Left ventricle myocardium superior (tissue), 1 donor: ENCODE results near the gene TRIM75. TPM values are rescaled to one million over a fixed set of nuclear protein-coding genes. Genes with fewer than 3 reads are reported as not detected.
A peak's percentile ranks its signal among the peaks of the same experiment; 100 is the strongest.
"Not testable (repeated sequence)": the region's sequence is repeated elsewhere in the genome, so short reads cannot be mapped to it uniquely, and the experiment has no call there.

Experiments
- ATAC-seq: fragments of 200-7000 bp; cut with Tn5 transposase; one replicate; pipeline ENCODE4 v1.9.1; 2020; ENCODE audit warnings: mild to moderate bottlenecking, moderate library complexity
- DNase-seq: peaks from one replicate; pipeline ENCODE4 v3.0.0-alpha.2; 2020
- intact Hi-C: fragments of 100-400 bp; cut with micrococcal nuclease; formaldehyde crosslinking; loops from one replicate; pipeline ENCODE4 v1.11.0; 2022
- total RNA-seq: library from RNA; stranded (reverse); fragmentation: NEBNext Ultra II Directional; extraction: Animal tissue kit (Norgen Biotek cat#: 25700); gene quantifications from one replicate; pipeline ENCODE4 v1.2.1, GENCODE V29; 2021
- donor health status: DM: no; HTN: yes; CAD: no; lungs with severe emphysema.

Gene TRIM75
- total RNA-seq, 1 donor from 2014 or later, result not detected

DNA sequence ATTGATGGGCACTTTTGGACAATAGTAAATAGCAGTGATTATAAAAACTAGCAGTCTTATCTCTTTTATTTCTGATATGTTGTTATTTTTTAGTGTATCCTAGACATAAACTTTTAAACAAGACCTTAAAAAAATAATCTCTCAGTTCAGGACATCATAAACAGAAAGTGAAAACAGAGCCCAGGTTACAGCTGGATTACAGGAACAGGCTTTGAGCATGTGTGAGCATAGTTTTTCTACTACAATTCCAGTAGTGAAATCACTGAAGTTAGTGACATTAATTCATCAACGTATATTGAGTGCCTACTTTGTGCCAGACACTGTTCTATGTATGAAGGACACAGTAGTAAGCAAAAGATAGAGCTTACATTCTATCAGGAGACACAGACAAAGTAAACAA is 16.9 kb downstream of the TRIM75 start:
- ATAC-seq, result no peak
- no peak for DNase-seq
- intact Hi-C loops, result no loop called here

DNA sequence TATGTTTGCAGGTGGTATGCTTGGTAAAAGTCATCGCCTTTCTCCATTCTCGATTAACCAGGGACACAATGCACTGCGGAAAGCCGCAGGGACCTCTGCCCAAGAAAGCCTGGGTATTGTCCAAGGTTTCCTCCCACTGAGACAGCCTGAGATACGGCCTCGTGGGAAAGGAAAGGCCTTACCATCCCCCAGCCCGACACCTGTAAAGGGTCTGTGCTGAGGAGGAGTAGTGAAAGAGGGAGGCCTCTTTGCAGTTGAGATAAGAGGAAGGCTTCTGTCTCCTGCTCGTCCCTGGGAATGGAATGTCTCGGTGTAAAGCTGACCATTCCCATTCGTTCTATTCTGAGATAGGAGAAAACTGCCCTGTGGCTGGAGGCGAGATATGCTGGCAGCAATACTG is 19.7 kb downstream of the TRIM75 start:
- DNase-seq, ATAC-seq: not testable (repeated sequence)

DNA sequence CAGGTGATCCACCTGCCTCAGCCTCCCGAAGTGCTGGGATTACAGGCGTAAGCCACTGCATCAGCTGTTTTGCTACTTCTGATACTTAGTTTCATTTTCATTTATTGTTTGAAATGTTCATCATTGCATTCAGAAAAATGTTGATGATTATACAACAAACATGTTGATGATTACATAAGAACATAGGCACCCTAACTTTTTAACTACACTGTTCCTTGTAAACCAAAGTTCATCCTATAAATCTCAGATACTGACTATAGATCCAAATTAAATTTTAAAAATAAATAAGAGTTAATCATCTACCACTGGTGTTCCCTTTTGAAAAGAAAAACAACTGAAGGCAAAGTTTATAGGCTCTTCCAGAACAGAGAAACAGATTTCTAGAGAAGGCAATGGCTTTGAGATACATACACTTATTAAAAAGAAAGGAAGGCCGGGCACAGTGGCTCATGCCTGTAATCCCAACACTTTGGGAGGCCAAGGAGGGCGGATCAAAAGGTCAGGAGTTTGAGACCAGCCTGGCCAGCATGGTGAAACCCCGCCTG is 23.4 kb downstream of the TRIM75 start:
- ATAC-seq (no peak), DNase-seq (no peak)
- intact Hi-C loops, result no loop called here

More for the DNA sequence above, 19.7 kb downstream of the TRIM75 start:
- intact Hi-C loops, result not testable (repeated sequence)

DNA sequence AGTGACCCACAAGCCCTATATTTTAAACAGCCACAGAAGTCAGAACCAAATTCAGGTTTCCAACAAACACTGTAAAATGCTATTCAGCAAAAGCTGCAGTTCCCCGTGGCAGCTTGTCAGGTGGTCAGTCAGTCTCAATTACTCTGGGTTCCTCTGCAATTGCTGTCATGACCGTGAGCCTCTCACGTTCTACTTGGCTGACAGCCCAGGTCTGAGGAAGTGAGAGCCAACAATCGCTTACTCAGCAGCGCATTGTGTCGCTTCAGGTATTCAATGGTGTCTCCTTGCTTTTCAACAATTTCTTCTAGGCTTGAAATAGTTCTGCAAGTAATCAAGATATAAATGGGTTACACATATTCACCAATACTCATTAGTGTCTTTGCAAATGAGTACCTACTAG is 25.8 kb downstream of the TRIM75 start:
- ATAC-seq, result peak; percentile 77
- intact Hi-C loops, result no loop called here
- peak; percentile 57 for DNase-seq

DNA sequence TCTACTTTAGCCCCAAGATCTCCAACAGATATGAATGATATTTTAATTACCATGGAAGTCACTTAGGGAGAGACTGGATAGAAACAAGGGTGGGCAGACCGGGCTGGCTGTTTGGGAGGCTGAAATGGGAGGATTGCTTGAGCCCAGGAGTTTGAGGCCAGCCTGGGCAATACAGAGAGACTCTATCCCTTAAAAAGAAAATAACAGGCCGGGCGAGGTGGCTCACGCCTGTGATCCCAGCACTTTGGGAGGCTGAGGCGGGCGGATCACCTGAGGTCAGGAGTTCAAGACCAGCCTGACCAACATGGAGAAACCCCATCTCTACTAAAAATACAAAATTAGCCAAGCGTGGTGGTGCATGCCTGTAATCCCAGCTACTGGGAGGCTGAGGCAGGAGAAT is 31.1 kb downstream of the TRIM75 start:
- intact Hi-C loops, DNase-seq, ATAC-seq: not testable (repeated sequence)

DNA sequence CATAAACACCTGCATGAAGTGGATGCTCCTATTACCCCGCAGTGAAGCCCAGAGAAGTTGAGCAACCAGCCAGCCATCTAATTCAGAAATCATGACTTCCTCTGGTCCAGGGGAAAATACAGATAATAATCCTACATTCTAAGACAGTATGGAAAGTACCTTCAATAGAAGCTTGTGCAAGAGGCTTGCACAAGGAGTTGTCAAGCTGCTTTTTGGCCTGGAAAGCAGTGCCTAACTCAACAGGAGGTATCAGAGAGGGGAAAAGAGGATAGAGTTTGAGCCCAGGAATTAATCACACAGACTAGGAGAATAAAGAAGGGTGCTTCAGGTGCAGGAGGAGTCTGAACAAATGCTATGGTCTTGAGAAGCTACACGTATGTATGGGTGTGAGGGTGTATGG is 32.3 kb downstream of the TRIM75 start:
- ATAC-seq, result no peak
- intact Hi-C loops, result no loop called here
- DNase-seq, result no peak

DNA sequence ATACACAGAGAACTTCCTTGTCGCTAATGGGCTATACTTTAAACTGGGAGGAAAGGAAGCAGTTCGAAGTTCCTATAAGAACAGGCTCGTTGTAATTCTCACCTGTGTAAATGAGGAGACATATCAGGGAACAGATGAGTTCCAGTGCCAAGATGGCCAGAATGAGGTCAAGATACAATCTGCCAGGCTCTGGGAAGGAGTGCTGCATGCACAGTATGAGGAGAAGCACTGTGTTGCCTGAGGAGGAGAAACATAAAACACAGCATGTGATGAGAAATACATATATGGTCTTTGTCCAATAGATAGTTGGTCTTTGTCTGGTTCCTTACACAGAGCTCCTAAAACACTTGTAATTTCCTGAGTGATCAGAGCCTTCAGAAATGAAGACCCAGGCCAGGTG is 34.7 kb downstream of the TRIM75 start:
- intact Hi-C loops, result no loop called here
- no peak for ATAC-seq
- DNase-seq, result no peak

DNA sequence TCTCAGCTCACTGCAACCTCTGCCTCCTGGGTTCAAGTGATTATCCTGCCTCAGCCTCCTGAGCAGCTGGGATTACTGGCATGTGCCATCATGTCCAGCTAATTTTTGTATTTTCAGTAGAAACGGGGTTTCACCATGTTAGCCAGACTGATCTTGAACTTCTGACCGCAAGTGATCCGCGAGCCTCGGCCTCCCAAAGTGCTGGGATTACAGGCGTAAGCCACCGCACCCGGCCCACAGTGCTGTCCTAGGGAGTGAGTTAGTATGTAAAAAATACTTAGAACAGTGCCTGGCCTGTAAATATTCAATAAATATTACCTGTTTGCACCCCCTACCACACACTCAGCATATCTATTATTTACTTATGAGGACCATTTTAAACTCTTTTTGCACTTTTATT is 38.5 kb downstream of the TRIM75 start:
- ATAC-seq, DNase-seq, intact Hi-C loops: not testable (repeated sequence)

DNA sequence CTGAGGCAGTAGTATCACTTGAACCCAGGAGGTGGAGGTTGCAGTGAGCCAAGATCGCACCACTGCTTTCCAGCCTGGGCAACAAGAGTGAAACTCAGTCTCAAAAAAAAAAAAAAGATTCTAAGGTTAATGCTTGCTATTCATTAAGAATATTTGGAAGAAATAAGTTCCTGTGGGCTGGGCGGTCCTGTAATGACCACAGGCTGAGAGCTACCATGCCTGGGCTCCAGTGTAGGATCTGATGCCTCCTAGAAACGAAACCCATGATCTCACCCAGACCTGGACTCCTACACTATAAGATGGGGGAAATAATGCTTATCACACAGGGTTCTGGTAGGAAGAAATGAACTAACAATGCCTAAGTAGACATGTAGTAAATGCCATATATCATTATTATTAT is 41.2 kb downstream of the TRIM75 start:
- intact Hi-C loops, result no loop called here
- ATAC-seq (no peak), DNase-seq (no peak)

DNA sequence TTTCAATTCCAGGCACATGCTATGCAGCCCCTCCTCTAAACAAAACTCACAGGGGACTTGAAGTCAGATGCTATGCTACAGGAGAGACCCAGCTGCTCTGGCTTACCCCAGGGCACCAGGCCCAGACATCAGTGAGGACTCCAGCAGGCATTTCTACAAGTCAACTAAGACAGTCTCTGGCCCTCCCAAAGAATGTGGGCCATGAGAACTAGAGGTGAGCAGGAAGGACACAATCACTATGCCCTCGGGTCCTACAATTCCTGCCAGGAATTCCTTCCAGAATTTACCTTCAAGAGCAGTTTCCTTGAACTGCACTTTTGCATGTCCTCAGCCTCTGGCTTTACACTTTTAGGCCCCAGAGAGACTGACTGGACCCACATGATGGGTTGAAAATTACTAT is 41.6 kb downstream of the TRIM75 start:
- no peak for DNase-seq
- intact Hi-C loops, result no loop called here
- no peak for ATAC-seq

DNA sequence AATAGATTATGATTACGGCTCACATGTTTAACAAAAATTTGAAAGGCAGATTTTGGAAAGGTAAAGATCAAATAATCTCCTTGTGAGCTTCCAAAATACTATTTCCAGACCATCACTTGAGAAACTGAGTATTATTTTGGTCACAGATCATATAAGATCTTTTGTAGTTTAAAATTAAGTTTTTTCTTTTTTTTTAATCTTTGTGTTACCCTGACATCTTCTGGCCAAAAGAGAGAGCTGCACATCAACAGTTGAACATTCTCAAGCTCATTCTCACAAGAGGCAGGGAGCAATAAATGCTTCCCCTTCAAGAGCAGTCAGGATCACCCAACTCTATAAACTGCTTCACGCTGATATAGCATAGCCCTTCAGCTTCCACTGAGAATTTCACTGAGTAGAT is 43.1 kb downstream of the TRIM75 start:
- DNase-seq (no peak), ATAC-seq (no peak)
- intact Hi-C loops, result no loop called here

DNA sequence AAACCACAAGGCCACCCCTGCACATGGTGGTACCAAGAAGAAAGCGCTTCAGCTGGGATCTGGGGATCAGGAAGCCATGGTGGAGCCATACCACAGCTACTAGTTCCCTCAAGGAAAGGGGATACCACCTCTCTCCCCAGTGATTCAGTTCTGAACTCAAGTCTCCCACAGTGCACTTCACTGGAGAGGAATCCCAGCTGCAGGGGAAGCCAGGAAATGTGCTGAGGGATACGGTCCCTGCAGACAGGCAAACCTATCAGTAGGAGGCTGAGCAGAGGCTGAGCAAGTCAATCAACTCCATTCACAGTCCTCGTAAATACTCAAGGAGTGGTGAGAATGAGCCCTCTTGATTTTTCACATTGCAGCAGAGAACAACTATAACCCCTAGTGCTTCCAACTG is 48.0 kb downstream of the TRIM75 start:
- intact Hi-C loops, result no loop called here
- DNase-seq (no peak), ATAC-seq (no peak)

DNA sequence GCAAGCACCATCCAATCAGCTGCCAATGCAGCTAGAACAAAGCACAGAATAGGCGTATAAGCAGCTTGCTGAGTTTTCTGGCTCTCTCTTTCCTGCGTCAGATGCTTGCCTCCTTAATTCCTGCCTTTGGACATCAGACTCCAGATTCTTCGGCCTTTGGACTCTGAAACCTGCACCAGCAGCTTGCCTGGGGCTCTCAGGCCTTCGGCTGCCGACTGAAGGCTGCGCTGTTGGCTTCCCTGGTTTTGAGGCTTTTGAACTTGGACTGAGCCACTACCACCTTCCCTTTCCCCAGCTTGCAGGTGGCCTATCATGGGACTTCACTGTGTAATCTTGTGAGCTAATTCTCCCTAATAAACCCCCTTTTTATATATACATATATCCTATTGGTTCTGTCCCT is 52.9 kb downstream of the TRIM75 start:
- ATAC-seq (no peak), DNase-seq (no peak)

More for the DNA sequence above, 52.9 kb downstream of the TRIM75 start:
- intact Hi-C loops, result no loop called here

Other genes with a start within 250 kb of the TRIM75 start
- gene APELA, start 176.7 kb upstream of the TRIM75 start, total RNA-seq, result not detected
- gene TRIM61, start 76.2 kb upstream of the TRIM75 start, total RNA-seq, result 2.4 TPM
- gene TRIM60, start 21.9 kb upstream of the TRIM75 start, total RNA-seq, result not detected
- 17.8 TPM for gene TMEM192, start 59.0 kb downstream of the TRIM75 start, total RNA-seq
- gene KLHL2, start 153.7 kb downstream of the TRIM75 start, total RNA-seq, result 7.4 TPM